Left colon (tissue), 2 donors: ENCODE data around the gene CACNB3. TPM values are rescaled to one million over a fixed set of nuclear protein-coding genes. Genes with fewer than 3 reads are reported as not detected.
A peak's percentile ranks its signal among the peaks of the same experiment; 100 is the strongest.
"Not testable (repeated sequence)": the region's sequence is repeated elsewhere in the genome, so short reads cannot be mapped to it uniquely, and the experiment has no call there.

ENCODE experiments used
- ATAC-seq: fragments of 200-7000 bp; cut with Tn5 transposase; one replicate; pipeline ENCODE4 v1.9.1; 2020; ENCODE audit warnings: mild to moderate bottlenecking, moderate library complexity
- DNase-seq, 2 donors: peaks; one replicate each; pipeline ENCODE4 v3.0.0-alpha.2; 2020
- intact Hi-C, 2 donors: fragments of 100-400 bp; cut with DNase I in 1 of 2; cut with micrococcal nuclease in 1 of 2; formaldehyde crosslinking; loops; one replicate each; pipeline versions ENCODE4 v1.11.2 to v1.14.0; 2022; cut with DNase I, micrococcal nuclease
- microRNA-seq, 2 donors: library from miRNA; unstranded; fragments of <30 nt; microRNA quantifications; one replicate each; pipeline versions ENCODE4 v1.1.0 to v1.2.0, GENCODE V29; 2020
- total RNA-seq, 2 donors: library from RNA; stranded (reverse); fragmentation: NEBNext Ultra II Directional; extraction: Animal tissue kit (Norgen Biotek cat#: 25700); gene quantifications; one replicate each; pipeline ENCODE4 v1.2.1, GENCODE V29; 2021
- donor health status: DM: no; HTN: no; CAD: no.
- donor health status: DM: yes; HTN: yes; CAD: no.

The CACNB3 gene
- total RNA-seq, 2 donors from 2014 or later = 36.0 to 47.9 TPM

GRCh38 chr12:48866052-48866711 lies 47.9 kb downstream of the CACNB3 start:
- no peak for DNase-seq
- peak; percentile 38 for ATAC-seq
- intact Hi-C loops = no loop called here

- no peak for ATAC-seq
- DNase-seq = no peak
- intact Hi-C loops = no loop called here
Observed at GRCh38 chr12:48868451-48868850, 50.2 kb downstream of the CACNB3 start.

GRCh38 chr12:48869191-48869590 lies 50.9 kb downstream of the CACNB3 start:
- DNase-seq (no peak), ATAC-seq (no peak)
- intact Hi-C loops = no loop called here

GRCh38 chr12:48873096-48873495 lies 54.8 kb downstream of the CACNB3 start:
- ATAC-seq = no peak
- no peak for DNase-seq
- intact Hi-C loops = no loop called here

- ATAC-seq, intact Hi-C loops, DNase-seq: not testable (repeated sequence)
Observed at GRCh38 chr12:48873534-48873933, 55.2 kb downstream of the CACNB3 start.

GRCh38 chr12:48875944-48876515 lies 57.7 kb downstream of the CACNB3 start:
- no peak for DNase-seq
- no peak for ATAC-seq
- intact Hi-C loops = no loop called here

Small RNA genes within 50 kb of the gene (microRNA-seq; reads per million reads assigned to microRNA genes)
- gene MIR4701 = 0 to 1.4 reads per million in 2 donors

Other genes with a start within 250 kb of the CACNB3 start
- not detected for gene LALBA, start 248.4 kb upstream of the CACNB3 start, total RNA-seq
- gene KANSL2, start 136.3 kb upstream of the CACNB3 start, total RNA-seq = 10 to 100 TPM; 16.9 to 19.9 TPM
- gene CCNT1, start 101.8 kb upstream of the CACNB3 start, total RNA-seq = 10 to 100 TPM; 24.8 to 28.4 TPM
- gene ADCY6, start 29.4 kb upstream of the CACNB3 start, total RNA-seq = 100 to 1,000 TPM; 103 to 130 TPM
- gene DDX23, start 33.7 kb downstream of the CACNB3 start, total RNA-seq = 10 to 100 TPM; 74.6 to 79.8 TPM
- 1 to 10 TPM; 2.1 to 8.6 TPM for gene RND1, start 47.4 kb downstream of the CACNB3 start, total RNA-seq
- gene FKBP11, start 107.0 kb downstream of the CACNB3 start, total RNA-seq = 10 to 100 TPM; 21.3 to 26.9 TPM
- 100 to 1,000 TPM; 271 to 304 TPM for gene ARF3, start 139.0 kb downstream of the CACNB3 start, total RNA-seq
- under 1 TPM; 0.15 to 0.61 TPM for gene WNT10B, start 153.2 kb downstream of the CACNB3 start, total RNA-seq
- not detected for gene WNT1, start 159.8 kb downstream of the CACNB3 start, total RNA-seq
- under 1 TPM in 1 of 2 donors, not detected in 1; 0.06 TPM for gene DDN, start 180.9 kb downstream of the CACNB3 start, total RNA-seq
- gene PRKAG1, start 200.3 kb downstream of the CACNB3 start, total RNA-seq = 10 to 100 TPM; 52.0 to 53.9 TPM
- gene KMT2D, start 242.3 kb downstream of the CACNB3 start, total RNA-seq = 10 to 100 TPM; 68.8 to 82.8 TPM